Skeletal muscle tissue (tissue), 5 donors: Measurements from ENCODE around the gene R3HDM4. TPM values are rescaled to one million over a fixed set of nuclear protein-coding genes. Genes with fewer than 3 reads are reported as not detected.
"Not testable (repeated sequence)": the region's sequence is repeated elsewhere in the genome, so short reads cannot be mapped to it uniquely, and the experiment has no call there.

Experiments
- H3K27ac ChIP-seq: one replicate; pipeline ENCODE4 v1.7.0; 2013; ENCODE audit warnings: mild to moderate bottlenecking, low read depth, low read length, inconsistent platforms
- H3K27me3 ChIP-seq, 3 donors: one replicate each; pipeline ENCODE4 v1.7.0; 2013; ENCODE audit warnings: low read length in 3 of 3; ENCODE audit not compliant: control insufficient read depth in 3 of 3, insufficient read depth in 3 of 3
- H3K36me3 ChIP-seq, 3 donors: one replicate each; pipeline ENCODE4 v1.7.0; 2013; ENCODE audit warnings: low read length in 3 of 3; ENCODE audit not compliant: control insufficient read depth in 3 of 3, insufficient read depth in 3 of 3
- H3K4me1 ChIP-seq, 3 donors: one replicate each; pipeline ENCODE4 v1.7.0; 2013; ENCODE audit warnings: low read length in 3 of 3, mild to moderate bottlenecking in 3 of 3; ENCODE audit not compliant: control insufficient read depth in 3 of 3, insufficient read depth in 3 of 3
- H3K4me3 ChIP-seq, 3 donors: one replicate each; pipeline ENCODE4 v1.7.0; 2013; ENCODE audit warnings: low read length in 3 of 3
- H3K9ac ChIP-seq, 3 donors: one replicate each; pipeline ENCODE4 v1.7.0; 2013; ENCODE audit warnings: low read length in 3 of 3, mild to moderate bottlenecking in 3 of 3, moderate library complexity in 2 of 3, low read depth in 1 of 3
- H3K9me3 ChIP-seq, 3 donors: one replicate each; pipeline ENCODE4 v1.7.0; 2013; ENCODE audit warnings: low read length in 3 of 3; ENCODE audit not compliant: control insufficient read depth in 3 of 3
- small RNA-seq: library from RNA; depleted of rRNA; stranded (forward); fragments of <200 nt; gene quantifications from one replicate; pipeline ENCODE3, GENCODE V24; 2014
- total RNA-seq: library from RNA; depleted of rRNA; stranded (reverse); fragments of >200 nt; gene quantifications from one replicate; pipeline ENCODE4 v1.2.3, GENCODE V29; 2014
- donor health status: Osteomylitis.

R3HDM4 gene
- total RNA-seq, 1 donor from 2014 or later: 30.8 TPM

- Histone ChIP-seq H3K9me3 (no peaks in the 10 kb centered on the region), H3K36me3 (no peaks in the 10 kb centered on the region), H3K4me1 (peaks cover 10 to 16% (median 12%) of the 10 kb centered on the region in 3 donors), H3K9ac (peak overlapping the region in 1 of 3 donors; percentile 60), H3K4me3 (peak overlapping the region in 1 of 3 donors; percentile 49), H3K27me3 (peaks cover 50 to 64% (median 51%) of the 10 kb centered on the region in 3 donors), H3K27ac (peak overlapping the region; percentile 61)
Observed at GRCh38 chr19:850221-850978, 62.6 kb downstream of the R3HDM4 start.

GRCh38 chr19:849195-849594, 63.8 kb downstream of the R3HDM4 start:
- peaks cover 49 to 61% (median 51%) of the 10 kb centered on the region in 3 donors for H3K27me3 ChIP-seq
- not testable (repeated sequence) for H3K4me3 ChIP-seq, H3K27ac ChIP-seq, H3K9ac ChIP-seq, H3K36me3 ChIP-seq, H3K9me3 ChIP-seq
- peaks cover 10 to 16% (median 12%) of the 10 kb centered on the region in 3 donors for H3K4me1 ChIP-seq

DNA sequence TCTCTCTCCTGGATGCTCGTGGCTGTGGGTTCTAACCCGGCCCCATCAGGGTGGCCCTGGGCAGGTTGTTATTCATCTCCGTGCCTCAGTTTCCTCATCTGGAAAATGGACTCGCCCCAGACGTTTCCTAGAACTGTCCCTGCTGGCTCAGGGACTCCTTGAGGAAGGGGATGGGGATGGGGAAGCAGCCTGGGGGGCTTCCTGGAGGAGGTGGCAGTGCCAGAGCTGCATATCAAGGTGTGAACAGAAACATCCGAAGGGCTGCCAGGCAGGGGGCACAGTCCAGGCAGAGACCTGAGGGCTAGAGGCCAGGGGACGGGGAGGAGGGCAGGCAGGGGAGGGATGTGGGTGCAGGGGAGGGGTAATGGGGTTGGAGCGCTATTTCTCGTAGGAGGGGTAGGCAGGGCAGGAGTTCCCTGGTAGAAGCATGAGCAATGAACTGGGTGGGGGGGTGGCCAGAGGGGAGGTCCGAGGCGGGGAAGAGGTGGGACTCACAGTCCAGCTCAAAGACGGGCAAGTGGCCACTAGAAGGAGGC, 64.6 kb downstream of the R3HDM4 start:
- peaks cover 54 to 66% (median 55%) of the 10 kb centered on the region in 3 donors for H3K27me3 ChIP-seq
- peaks cover 12 to 16% (median 13%) of the 10 kb centered on the region in 3 donors for H3K4me1 ChIP-seq
- peak overlapping the region; percentile 65 for H3K27ac ChIP-seq

More for the DNA sequence above, 64.6 kb downstream of the R3HDM4 start:
- no peak overlapping the region for H3K4me3 ChIP-seq
- no peaks in the 10 kb centered on the region for H3K36me3 ChIP-seq
- no peaks in the 10 kb centered on the region for H3K9me3 ChIP-seq
- H3K9ac ChIP-seq: no peak overlapping the region

Small RNAs within 50 kb of the gene (small RNA-seq; reads per million reads assigned to genes)
- gene RNU6-9: 0.07 reads per million

Other genes with a start within 250 kb of the R3HDM4 start
- gene FSTL3, start 236.8 kb downstream of the R3HDM4 start, total RNA-seq: 7.3 TPM
- gene PRSS57, start 217.8 kb downstream of the R3HDM4 start, total RNA-seq: not detected
- 13.0 TPM for gene PALM, start 204.3 kb downstream of the R3HDM4 start, total RNA-seq
- gene MISP, start 162.1 kb downstream of the R3HDM4 start, total RNA-seq: not detected
- 50.1 TPM for gene PTBP1, start 115.8 kb downstream of the R3HDM4 start, total RNA-seq
- 0.52 TPM for gene PLPPR3, start 91.3 kb downstream of the R3HDM4 start, total RNA-seq
- 2.6 TPM for gene AZU1, start 85.4 kb downstream of the R3HDM4 start, total RNA-seq
- 4.7 TPM for gene PRTN3, start 72.2 kb downstream of the R3HDM4 start, total RNA-seq
- 0.52 TPM for gene ELANE, start 60.9 kb downstream of the R3HDM4 start, total RNA-seq
- 33.4 TPM for gene CFD, start 53.6 kb downstream of the R3HDM4 start, total RNA-seq
- gene MED16, start 20.0 kb downstream of the R3HDM4 start, total RNA-seq: 18.3 TPM
- not detected for gene RNU6-9, start 19.7 kb downstream of the R3HDM4 start, total RNA-seq
- not detected for gene KISS1R, start 4.1 kb upstream of the R3HDM4 start, total RNA-seq
- gene ARID3A, start 12.8 kb upstream of the R3HDM4 start, total RNA-seq: 2.6 TPM
- gene WDR18, start 71.1 kb upstream of the R3HDM4 start, total RNA-seq: 35.5 TPM
- not detected for gene GRIN3B, start 87.2 kb upstream of the R3HDM4 start, total RNA-seq
- 25.6 TPM for gene TMEM259, start 107.9 kb upstream of the R3HDM4 start, total RNA-seq
- not detected for gene RNU6-2, start 108.3 kb upstream of the R3HDM4 start, total RNA-seq
- gene CNN2, start 113.4 kb upstream of the R3HDM4 start, total RNA-seq: 40.2 TPM
- 6.8 TPM for gene ABCA7, start 126.9 kb upstream of the R3HDM4 start, total RNA-seq
- 8.9 TPM for gene ARHGAP45, start 153.9 kb upstream of the R3HDM4 start, total RNA-seq
- gene POLR2E, start 182.2 kb upstream of the R3HDM4 start, total RNA-seq: 39.1 TPM
- 139 TPM for gene GPX4, start 190.8 kb upstream of the R3HDM4 start, total RNA-seq